A549 (cell line): ENCODE results near the gene KLK12. TPM values are rescaled to one million over a fixed set of nuclear protein-coding genes. Genes with fewer than 3 reads are reported as not detected.

ENCODE experiments used
- ATAC-seq, 2 experiments: fragments of 200-7000 bp in 1 of 2; fragments of >200 bp in 1 of 2; cut with Nextera tagmentation in 1 of 2; cut with Tn5 transposase in 1 of 2; 3 replicates each; pipeline versions ENCODE4 v1.8.0 to v1.9.1; 2018 to 2020; ENCODE audit warnings: mild to moderate bottlenecking in 1 of 2, moderate library complexity in 1 of 2
- CTCF ChIA-PET: fragments of 300-600 bp; sonication (Branson Sonifier 250); formaldehyde crosslinking; extraction: SDS; loops from one replicate; lab custom pipeline; 2021; ENCODE audit warnings: antibody characterized with exemption, inconsistent platforms; lab: Yijun Ruan, JAX
- POLR2A ChIA-PET: fragments of 350-600 bp; formaldehyde crosslinking; extraction: SDS; loops from one replicate; lab custom pipeline; 2021; ENCODE audit warnings: antibody characterized with exemption, inconsistent platforms; lab: Yijun Ruan, JAX
- DNase-seq, 2 experiments: peaks; one replicate each; pipeline versions ENCODE4 v3.0.0 to v3.0.0-alpha.2; 2011 to 2016; ENCODE audit warnings: low read depth in 1 of 2, low spot score in 1 of 2
- FAIRE-seq: peaks from 2 replicates; lab custom pipeline; 2011; peaks lifted over from hg19 to GRCh38; lab: Jason Lieb, UNC
- H3K27ac ChIP-seq, 2 experiments: fragments of >200 bp; sonication (Bioruptor Twin); formaldehyde crosslinking; 3 replicates each; pipeline ENCODE4 v1.5.1; 2016 to 2017
- H3K4me1 ChIP-seq: fragments of >200 bp; sonication (Bioruptor Twin); formaldehyde crosslinking; 3 replicates; pipeline ENCODE4 v1.6.1; 2016
- H3K4me2 ChIP-seq: fragments of >200 bp; sonication (Bioruptor Twin); formaldehyde crosslinking; 3 replicates; pipeline ENCODE4 v1.6.1; 2016
- H3K4me3 ChIP-seq: fragments of >200 bp; sonication (Bioruptor Twin); formaldehyde crosslinking; 3 replicates; pipeline ENCODE4 v1.5.1; 2016
- H3K9me3 ChIP-seq: fragments of >200 bp; sonication (Bioruptor Twin); formaldehyde crosslinking; 3 replicates; pipeline ENCODE4 v1.6.1; 2016
- CBX2 ChIP-seq: fragments of 200-600 bp; sonication (generic); IDR thresholded peaks from 2 replicates; pipeline ENCODE4 v1.6.1; 2016; ENCODE audit warnings: low read depth, mild to moderate bottlenecking, borderline replicate concordance
- CBX8 ChIP-seq: fragments of 200-600 bp; sonication (generic); IDR thresholded peaks from 2 replicates; pipeline ENCODE4 v1.6.1; 2016
- CHD4 ChIP-seq: fragments of 200-600 bp; sonication (generic); IDR thresholded peaks from 2 replicates; pipeline ENCODE4 v1.6.1; 2016; ENCODE audit warnings: antibody characterized with exemption, mild to moderate bottlenecking, borderline replicate concordance
- ESRRA ChIP-seq: fragments of 150-350 bp; IDR thresholded peaks from 2 replicates; pipeline ENCODE4 v1.6.1; 2014; ENCODE audit warnings: mild to moderate bottlenecking, low read length, borderline replicate concordance
- GATA3 ChIP-seq: IDR thresholded peaks from 2 replicates; pipeline ENCODE4 v1.6.1; 2012; ENCODE audit warnings: borderline replicate concordance
- HEYL ChIP-seq: fragments of 250-450 bp; sonication (Bioruptor Pico); IDR thresholded peaks from 2 replicates; pipeline ENCODE4 v1.8.0; 2021; ENCODE audit warnings: mild to moderate bottlenecking, moderate library complexity
- HOXB5 ChIP-seq: fragments of 250-450 bp; sonication (Bioruptor Pico); IDR thresholded peaks from 2 replicates; pipeline ENCODE4 v1.5.0; 2020; ENCODE audit warnings: mild to moderate bottlenecking, moderate library complexity
- JUNB ChIP-seq: fragments of >200 bp; sonication (Bioruptor Twin); formaldehyde crosslinking; IDR thresholded peaks from 2 replicates; pipeline ENCODE4 v1.6.1; 2016
- KDM1A ChIP-seq: fragments of 200-600 bp; sonication (generic); IDR thresholded peaks from 2 replicates; pipeline ENCODE4 v1.6.1; 2016; ENCODE audit warnings: low read depth, mild to moderate bottlenecking
- NPAS2 ChIP-seq: fragments of 250-450 bp; sonication (Bioruptor Pico); IDR thresholded peaks from 2 replicates; pipeline ENCODE4 v1.8.0; 2022; ENCODE audit warnings: mild to moderate bottlenecking, moderate library complexity, borderline replicate concordance
- PHF8 ChIP-seq: fragments of 200-600 bp; sonication (generic); IDR thresholded peaks from 2 replicates; pipeline ENCODE4 v1.6.1; 2016; ENCODE audit warnings: low read depth, mild to moderate bottlenecking, antibody characterized with exemption, moderate library complexity, borderline replicate concordance
- POLR2A ChIP-seq: IDR thresholded peaks from 2 replicates; pipeline ENCODE4 v1.6.1; 2012; ENCODE audit warnings: mild to moderate bottlenecking, low read length
- RAD21 ChIP-seq, 2 experiments: fragments of >200 bp in 1 of 2; sonication (Bioruptor Twin) in 1 of 2; formaldehyde crosslinking in 1 of 2; IDR thresholded peaks in 1 of 2; conservative IDR thresholded peaks in 1 of 2; 2 replicates in 1 of 2; 3 replicates in 1 of 2; pipeline ENCODE4 v1.6.1; 2012 to 2018; ENCODE audit warnings: inconsistent platforms in 1 of 2
- RFX5 ChIP-seq: fragments of 450-650 bp; IDR thresholded peaks from 2 replicates; pipeline ENCODE4 v1.7.1; 2014; ENCODE audit warnings: antibody characterized with exemption, mild to moderate bottlenecking, moderate library complexity
- ZNF302 ChIP-seq: fragments of 250-450 bp; sonication (Bioruptor Pico); IDR thresholded peaks from 2 replicates; pipeline ENCODE4 v1.9.0; 2021; ENCODE audit warnings: inconsistent platforms, mild to moderate bottlenecking, moderate library complexity
- WGBS: methylation state at CpG from one replicate; pipeline ENCODE4 v1.1.6; 2017; ENCODE audit errors: missing lambda C conversion rate; 5-methylcytosine and 5-hydroxymethylcytosine counted together
- polyA plus RNA-seq, 4 experiments: library from polyadenylated mRNA; depleted of rRNA in 3 of 4; stranded (reverse); fragments of >200 nt; fragmentation: RNase III in 1 of 4; extraction: RNeasy Plus Mini Kit Qiagen cat#74134 plus additional on column Dnase treatment in 1 of 4; gene quantifications; 2 replicates in 3 of 4; 3 replicates in 1 of 4; pipeline ENCODE4 v1.2.3, GENCODE V29; 2011 to 2017
- TF ChIP-seq, protein P1 (sequence below): fragments of 250-450 bp; sonication (Bioruptor Pico); IDR thresholded peaks from 2 replicates; pipeline ENCODE4 v1.5.0; 2021; ENCODE audit warnings: mild to moderate bottlenecking, moderate library complexity, borderline replicate concordance
- TF ChIP-seq, protein P2 (sequence below): IDR thresholded peaks from 2 replicates; pipeline ENCODE4 v1.6.1; 2012
- TF ChIP-seq, protein P3 (sequence below): fragments of >200 bp; sonication (Bioruptor Twin); formaldehyde crosslinking; IDR thresholded peaks from 3 replicates; pipeline ENCODE4 v1.6.1; 2016
- TF ChIP-seq, protein P4 (sequence below): fragments of 250-450 bp; sonication (Bioruptor Pico); IDR thresholded peaks from 2 replicates; pipeline ENCODE4 v1.5.0; 2020; ENCODE audit warnings: low read depth, mild to moderate bottlenecking, moderate library complexity
- TF ChIP-seq, protein P5 (sequence below): fragments of 200-600 bp; sonication (generic); IDR thresholded peaks from 2 replicates; pipeline ENCODE4 v1.6.1; 2016; ENCODE audit warnings: antibody characterized with exemption, mild to moderate bottlenecking, moderate library complexity

KLK12 gene
- polyA plus RNA-seq, 2 of the 4 experiments (the other 2 are of a cell fraction), result not detected

DNA sequence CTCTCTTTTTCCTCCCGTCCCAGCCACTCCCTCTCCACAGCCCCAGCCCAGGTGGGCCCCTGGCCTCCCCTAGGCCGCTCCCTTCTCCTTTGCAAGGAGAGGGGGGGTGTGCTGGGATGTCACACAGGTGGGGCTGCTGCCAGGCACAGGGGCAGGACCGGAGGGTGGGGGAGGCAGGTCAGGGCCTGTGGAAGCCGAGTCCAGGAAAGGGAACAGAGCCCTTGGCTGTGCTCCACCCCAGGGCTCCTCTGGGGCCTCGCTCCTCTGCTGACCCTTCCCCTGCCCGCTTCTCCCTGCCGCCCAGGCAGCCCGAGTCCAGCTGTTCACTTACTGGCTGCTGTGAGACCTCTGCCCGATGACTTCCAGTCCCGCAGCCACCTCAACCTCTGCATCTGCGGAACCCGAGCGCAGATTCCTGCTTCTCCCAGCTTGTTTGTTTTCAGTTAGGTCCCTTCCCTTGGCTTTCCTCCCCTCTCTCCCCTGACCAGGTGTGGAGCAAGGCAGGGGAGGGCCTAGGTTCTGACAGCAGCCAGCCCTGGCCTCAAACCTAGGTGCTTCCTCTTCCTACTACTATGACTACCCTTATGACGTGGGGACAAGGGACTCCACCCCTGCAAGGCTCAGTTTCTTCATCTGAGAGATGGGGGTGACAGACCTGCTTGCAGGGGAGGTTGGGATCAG, 7.5 kb downstream of the KLK12 start:
- H3K9me3 ChIP-seq, result no peaks in the 10 kb centered on the region
- no peak for ATAC-seq
- no peak overlapping the region for H3K27ac ChIP-seq
- WGBS, result 52% methylated on average over 13 of the region's 14 CpGs
- H3K4me2 ChIP-seq, result no peak overlapping the region
- FAIRE-seq, result no peak
- TF ChIP-seq ZNF302 (CRISPR knock-in tag) (no peak), PHF8 (no peak), KDM1A (no peak), POLR2A (no peak), RAD21 (conservative IDR thresholded peaks at IDR 0.05 in 1 of 2, IDR thresholded peaks at IDR 0.05 in 1 of 2) (no peak), HOXB5 (CRISPR knock-in tag) (no peak), RFX5 (no peak), GATA3 (no peak), NPAS2 (no peak), CBX8 (no peak), JUNB (no peak), HEYL (no peak), CHD4 (no peak), ESRRA (no peak), CBX2 (no peak)
- TF ChIP-seq, protein P1, sequence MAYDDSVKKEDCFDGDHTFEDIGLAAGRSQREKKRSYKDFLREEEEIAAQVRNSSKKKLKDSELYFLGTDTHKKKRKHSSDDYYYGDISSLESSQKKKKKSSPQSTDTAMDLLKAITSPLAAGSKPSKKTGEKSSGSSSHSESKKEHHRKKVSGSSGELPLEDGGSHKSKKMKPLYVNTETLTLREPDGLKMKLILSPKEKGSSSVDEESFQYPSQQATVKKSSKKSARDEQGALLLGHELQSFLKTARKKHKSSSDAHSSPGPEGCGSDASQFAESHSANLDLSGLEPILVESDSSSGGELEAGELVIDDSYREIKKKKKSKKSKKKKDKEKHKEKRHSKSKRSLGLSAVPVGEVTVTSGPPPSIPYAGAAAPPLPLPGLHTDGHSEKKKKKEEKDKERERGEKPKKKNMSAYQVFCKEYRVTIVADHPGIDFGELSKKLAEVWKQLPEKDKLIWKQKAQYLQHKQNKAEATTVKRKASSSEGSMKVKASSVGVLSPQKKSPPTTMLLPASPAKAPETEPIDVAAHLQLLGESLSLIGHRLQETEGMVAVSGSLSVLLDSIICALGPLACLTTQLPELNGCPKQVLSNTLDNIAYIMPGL (CRISPR knock-in tag), result no peak
- TF ChIP-seq, protein P2, sequence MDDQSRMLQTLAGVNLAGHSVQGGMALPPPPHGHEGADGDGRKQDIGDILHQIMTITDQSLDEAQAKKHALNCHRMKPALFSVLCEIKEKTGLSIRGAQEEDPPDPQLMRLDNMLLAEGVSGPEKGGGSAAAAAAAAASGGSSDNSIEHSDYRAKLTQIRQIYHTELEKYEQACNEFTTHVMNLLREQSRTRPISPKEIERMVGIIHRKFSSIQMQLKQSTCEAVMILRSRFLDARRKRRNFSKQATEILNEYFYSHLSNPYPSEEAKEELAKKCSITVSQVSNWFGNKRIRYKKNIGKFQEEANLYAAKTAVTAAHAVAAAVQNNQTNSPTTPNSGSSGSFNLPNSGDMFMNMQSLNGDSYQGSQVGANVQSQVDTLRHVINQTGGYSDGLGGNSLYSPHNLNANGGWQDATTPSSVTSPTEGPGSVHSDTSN, result no peak
- TF ChIP-seq, protein P3, sequence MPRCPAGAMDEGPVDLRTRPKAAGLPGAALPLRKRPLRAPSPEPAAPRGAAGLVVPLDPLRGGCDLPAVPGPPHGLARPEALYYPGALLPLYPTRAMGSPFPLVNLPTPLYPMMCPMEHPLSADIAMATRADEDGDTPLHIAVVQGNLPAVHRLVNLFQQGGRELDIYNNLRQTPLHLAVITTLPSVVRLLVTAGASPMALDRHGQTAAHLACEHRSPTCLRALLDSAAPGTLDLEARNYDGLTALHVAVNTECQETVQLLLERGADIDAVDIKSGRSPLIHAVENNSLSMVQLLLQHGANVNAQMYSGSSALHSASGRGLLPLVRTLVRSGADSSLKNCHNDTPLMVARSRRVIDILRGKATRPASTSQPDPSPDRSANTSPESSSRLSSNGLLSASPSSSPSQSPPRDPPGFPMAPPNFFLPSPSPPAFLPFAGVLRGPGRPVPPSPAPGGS, result no peak
- TF ChIP-seq, protein P4, sequence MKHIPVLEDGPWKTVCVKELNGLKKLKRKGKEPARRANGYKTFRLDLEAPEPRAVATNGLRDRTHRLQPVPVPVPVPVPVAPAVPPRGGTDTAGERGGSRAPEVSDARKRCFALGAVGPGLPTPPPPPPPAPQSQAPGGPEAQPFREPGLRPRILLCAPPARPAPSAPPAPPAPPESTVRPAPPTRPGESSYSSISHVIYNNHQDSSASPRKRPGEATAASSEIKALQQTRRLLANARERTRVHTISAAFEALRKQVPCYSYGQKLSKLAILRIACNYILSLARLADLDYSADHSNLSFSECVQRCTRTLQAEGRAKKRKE (CRISPR knock-in tag), result no peak
- TF ChIP-seq, protein P5, sequence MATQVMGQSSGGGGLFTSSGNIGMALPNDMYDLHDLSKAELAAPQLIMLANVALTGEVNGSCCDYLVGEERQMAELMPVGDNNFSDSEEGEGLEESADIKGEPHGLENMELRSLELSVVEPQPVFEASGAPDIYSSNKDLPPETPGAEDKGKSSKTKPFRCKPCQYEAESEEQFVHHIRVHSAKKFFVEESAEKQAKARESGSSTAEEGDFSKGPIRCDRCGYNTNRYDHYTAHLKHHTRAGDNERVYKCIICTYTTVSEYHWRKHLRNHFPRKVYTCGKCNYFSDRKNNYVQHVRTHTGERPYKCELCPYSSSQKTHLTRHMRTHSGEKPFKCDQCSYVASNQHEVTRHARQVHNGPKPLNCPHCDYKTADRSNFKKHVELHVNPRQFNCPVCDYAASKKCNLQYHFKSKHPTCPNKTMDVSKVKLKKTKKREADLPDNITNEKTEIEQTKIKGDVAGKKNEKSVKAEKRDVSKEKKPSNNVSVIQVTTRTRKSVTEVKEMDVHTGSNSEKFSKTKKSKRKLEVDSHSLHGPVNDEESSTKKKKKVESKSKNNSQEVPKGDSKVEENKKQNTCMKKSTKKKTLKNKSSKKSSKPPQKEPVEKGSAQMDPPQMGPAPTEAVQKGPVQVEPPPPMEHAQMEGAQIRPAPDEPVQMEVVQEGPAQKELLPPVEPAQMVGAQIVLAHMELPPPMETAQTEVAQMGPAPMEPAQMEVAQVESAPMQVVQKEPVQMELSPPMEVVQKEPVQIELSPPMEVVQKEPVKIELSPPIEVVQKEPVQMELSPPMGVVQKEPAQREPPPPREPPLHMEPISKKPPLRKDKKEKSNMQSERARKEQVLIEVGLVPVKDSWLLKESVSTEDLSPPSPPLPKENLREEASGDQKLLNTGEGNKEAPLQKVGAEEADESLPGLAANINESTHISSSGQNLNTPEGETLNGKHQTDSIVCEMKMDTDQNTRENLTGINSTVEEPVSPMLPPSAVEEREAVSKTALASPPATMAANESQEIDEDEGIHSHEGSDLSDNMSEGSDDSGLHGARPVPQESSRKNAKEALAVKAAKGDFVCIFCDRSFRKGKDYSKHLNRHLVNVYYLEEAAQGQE, result no peak
- TF ChIP-seq, all 56 proteins: peak for 0
- Histone ChIP-seq H3K4me3 (no peak overlapping the region), H3K4me1 (no peaks in the 10 kb centered on the region)
- CTCF ChIA-PET, result interaction anchor here (1.2 to 3.0 kb wide), 2 partner anchors 10 to 18 kb away, joined by 4 to 14 read pairs; no protein-coding TSS in a partner anchor
- POLR2A ChIA-PET, result no interaction called here
- DNase-seq, result no peak
